ENCODE results near the gene DBP.

Gene DBP

GRCh38 chr19:48600679-48601417 is 36.3 kb downstream of the DBP start:
- FAIRE-seq: no peak
- DNase-seq (ENCODE audit: insufficient read length): no peak
- TF ChIP-seq TAF1 (IDR thresholded peaks at IDR 0.05; ENCODE audit: borderline replicate concordance, low read depth, low read length): no peak
- TF ChIP-seq POLR2AphosphoS5 (IDR thresholded peaks at IDR 0.05; ENCODE audit: low read depth, low read length): no peak
- no peak for TF ChIP-seq POLR2A (IDR thresholded peaks at IDR 0.05; ENCODE audit: low read depth, low read length)

- no peak for FAIRE-seq
- TF ChIP-seq POLR2A (IDR thresholded peaks at IDR 0.05; ENCODE audit: low read depth, low read length): no peak
- TF ChIP-seq POLR2AphosphoS5 (IDR thresholded peaks at IDR 0.05; ENCODE audit: low read depth, low read length): no peak
- TF ChIP-seq TAF1 (IDR thresholded peaks at IDR 0.05; ENCODE audit: borderline replicate concordance, low read depth, low read length): no peak
- DNase-seq (ENCODE audit: insufficient read length): peak; percentile 13
Measured at GRCh38 chr19:48598996-48599700, 38.0 kb downstream of the DBP start.

- TF ChIP-seq POLR2AphosphoS5 (IDR thresholded peaks at IDR 0.05; ENCODE audit: low read depth, low read length) (peak; percentile 25; the same call in 1 of the 2 replicates), POLR2A (IDR thresholded peaks at IDR 0.05; ENCODE audit: low read depth, low read length) (peak; percentile 61; the same call in 1 of the 2 replicates), TAF1 (IDR thresholded peaks at IDR 0.05; ENCODE audit: borderline replicate concordance, low read depth, low read length) (no peak)
- FAIRE-seq: peak; percentile 66
Measured at GRCh38 chr19:48596679-48597465, 40.3 kb downstream of the DBP start.

GRCh38 chr19:48596237-48596636 is 40.9 kb downstream of the DBP start:
- TF ChIP-seq POLR2AphosphoS5 (IDR thresholded peaks at IDR 0.05; ENCODE audit: low read depth, low read length) (no peak), POLR2A (IDR thresholded peaks at IDR 0.05; ENCODE audit: low read depth, low read length) (no peak), TAF1 (IDR thresholded peaks at IDR 0.05; ENCODE audit: borderline replicate concordance, low read depth, low read length) (no peak)
- FAIRE-seq (no peak), DNase-seq (ENCODE audit: insufficient read length) (no peak)

More at GRCh38 chr19:48596679-48597465, 40.3 kb downstream of the DBP start:
- no peak for DNase-seq (ENCODE audit: insufficient read length)

- FAIRE-seq (no peak), DNase-seq (ENCODE audit: insufficient read length) (no peak)
- TF ChIP-seq POLR2AphosphoS5 (IDR thresholded peaks at IDR 0.05; ENCODE audit: low read depth, low read length): no peak
- no peak for TF ChIP-seq TAF1 (IDR thresholded peaks at IDR 0.05; ENCODE audit: borderline replicate concordance, low read depth, low read length)
- no peak for TF ChIP-seq POLR2A (IDR thresholded peaks at IDR 0.05; ENCODE audit: low read depth, low read length)
Measured at GRCh38 chr19:48595833-48596232, 41.3 kb downstream of the DBP start.

- TF ChIP-seq POLR2AphosphoS5 (IDR thresholded peaks at IDR 0.05; ENCODE audit: low read depth, low read length): no peak
- no peak for TF ChIP-seq POLR2A (IDR thresholded peaks at IDR 0.05; ENCODE audit: low read depth, low read length)
- no peak for TF ChIP-seq TAF1 (IDR thresholded peaks at IDR 0.05; ENCODE audit: borderline replicate concordance, low read depth, low read length)
- FAIRE-seq (no peak), DNase-seq (ENCODE audit: insufficient read length) (no peak)
Measured at GRCh38 chr19:48595171-48595570, 42.0 kb downstream of the DBP start.

- FAIRE-seq: no peak
- DNase-seq (ENCODE audit: insufficient read length): no peak
- TF ChIP-seq POLR2A (IDR thresholded peaks at IDR 0.05; ENCODE audit: low read depth, low read length): no peak
- TF ChIP-seq POLR2AphosphoS5 (IDR thresholded peaks at IDR 0.05; ENCODE audit: low read depth, low read length): no peak
- TF ChIP-seq TAF1 (IDR thresholded peaks at IDR 0.05; ENCODE audit: borderline replicate concordance, low read depth, low read length): no peak
Measured at GRCh38 chr19:48591021-48591420, 46.2 kb downstream of the DBP start.

GRCh38 chr19:48588670-48589401 is 48.3 kb downstream of the DBP start:
- peak; percentile 82 for FAIRE-seq

GRCh38 chr19:48587387-48587786 is 49.8 kb downstream of the DBP start:
- no peak for FAIRE-seq
- no peak for TF ChIP-seq TAF1 (IDR thresholded peaks at IDR 0.05; ENCODE audit: borderline replicate concordance, low read depth, low read length)
- no peak for TF ChIP-seq POLR2AphosphoS5 (IDR thresholded peaks at IDR 0.05; ENCODE audit: low read depth, low read length)
- TF ChIP-seq POLR2A (IDR thresholded peaks at IDR 0.05; ENCODE audit: low read depth, low read length): no peak
- DNase-seq (ENCODE audit: insufficient read length): no peak

More at GRCh38 chr19:48588670-48589401, 48.3 kb downstream of the DBP start:
- TF ChIP-seq POLR2AphosphoS5 (IDR thresholded peaks at IDR 0.05; ENCODE audit: low read depth, low read length): no peak
- DNase-seq (ENCODE audit: insufficient read length): peak; percentile 93

GRCh38 chr19:48582168-48582567 is 55.0 kb downstream of the DBP start:
- FAIRE-seq (no peak), DNase-seq (ENCODE audit: insufficient read length) (no peak)
- no peak for TF ChIP-seq POLR2AphosphoS5 (IDR thresholded peaks at IDR 0.05; ENCODE audit: low read depth, low read length)
- TF ChIP-seq POLR2A (IDR thresholded peaks at IDR 0.05; ENCODE audit: low read depth, low read length): no peak
- no peak for TF ChIP-seq TAF1 (IDR thresholded peaks at IDR 0.05; ENCODE audit: borderline replicate concordance, low read depth, low read length)
